NT2/D1 (cell line): ENCODE data around the gene NSD1.

ENCODE experiments used
- DNase-seq: peaks from one replicate; pipeline ENCODE4 v3.0.0-alpha.2; 2011; ENCODE audit warnings: low read depth, low spot score
- H3K27me3 ChIP-seq: 2 replicates; pipeline ENCODE4 v1.6.0; 2011; ENCODE audit warnings: mild to moderate bottlenecking; ENCODE audit not compliant: insufficient read length, insufficient read depth
- H3K36me3 ChIP-seq: 2 replicates; pipeline ENCODE4 v1.6.1; 2011; ENCODE audit warnings: mild to moderate bottlenecking, low read length, mixed read lengths; ENCODE audit not compliant: insufficient read depth, insufficient read length
- H3K4me1 ChIP-seq: 2 replicates; pipeline ENCODE4 v1.5.1; 2011; ENCODE audit not compliant: insufficient read depth, insufficient read length
- H3K4me3 ChIP-seq: 2 replicates; pipeline ENCODE4 v1.5.1; 2011; ENCODE audit warnings: low read depth; ENCODE audit not compliant: insufficient read length
- H3K9ac ChIP-seq: 2 replicates; pipeline ENCODE4 v1.6.0; 2011; ENCODE audit warnings: low read depth; ENCODE audit not compliant: insufficient read length
- H3K9me3 ChIP-seq: 2 replicates; pipeline ENCODE4 v1.5.1; 2011; ENCODE audit warnings: mild to moderate bottlenecking, low read length; ENCODE audit not compliant: insufficient read depth
- SUZ12 ChIP-seq: IDR thresholded peaks from 2 replicates; pipeline ENCODE4 v1.6.1; 2011; ENCODE audit not compliant: insufficient read length, insufficient read depth; ENCODE audit errors: extremely low read depth
- YY1 ChIP-seq: IDR thresholded peaks from 2 replicates; pipeline ENCODE4 v1.6.1; 2011; ENCODE audit not compliant: insufficient read length, insufficient read depth
- ZNF274 ChIP-seq: IDR thresholded peaks from 2 replicates; pipeline ENCODE4 v1.6.1; 2011; ENCODE audit warnings: mild to moderate bottlenecking, low read depth, low read length

The NSD1 gene

DNA sequence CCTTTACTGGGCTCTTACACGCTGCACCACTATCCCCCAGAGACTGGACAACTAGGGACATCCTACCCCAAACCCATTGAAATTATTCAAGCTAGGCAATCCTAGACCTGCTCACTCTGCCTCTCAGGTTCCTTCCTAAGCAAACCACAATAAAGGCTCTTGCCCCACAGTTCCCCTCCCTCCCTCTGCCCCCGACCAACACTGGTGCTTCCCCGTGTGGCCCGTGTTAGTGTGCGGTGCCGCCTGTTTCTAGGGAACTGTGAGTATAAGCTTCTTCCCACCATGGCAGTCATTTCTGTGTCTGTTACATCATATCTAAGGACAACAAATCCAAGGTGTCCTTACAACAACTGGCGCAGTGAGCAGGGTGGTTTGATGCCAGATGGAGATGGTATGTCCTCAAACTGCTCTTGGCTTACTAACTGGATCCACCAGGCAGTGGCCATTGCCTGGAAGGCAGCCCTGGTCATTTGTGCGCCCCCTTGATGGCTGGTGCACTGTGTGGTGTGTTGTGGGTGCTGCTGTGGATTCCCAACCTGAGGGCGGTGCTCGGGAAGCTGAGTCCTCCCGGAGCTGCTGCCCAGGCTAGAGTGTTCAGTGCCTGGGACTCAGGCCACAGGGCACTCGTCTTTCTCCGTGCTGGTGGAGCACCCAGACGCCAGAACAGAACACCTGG lies 186.5 kb downstream of the NSD1 start:
- no peak overlapping the region for H3K4me3 ChIP-seq
- TF ChIP-seq SUZ12: no peak
- no peak for TF ChIP-seq ZNF274
- TF ChIP-seq YY1: no peak
- H3K9me3 ChIP-seq: peaks cover 4% of the 10 kb centered on the region; the same call in 1 of the 2 replicates
- H3K27me3 ChIP-seq: no peaks in the 10 kb centered on the region
- no peak overlapping the region for H3K9ac ChIP-seq
- H3K4me1 ChIP-seq: no peaks in the 10 kb centered on the region
- H3K36me3 ChIP-seq: peaks cover 16% of the 10 kb centered on the region
- no peak for DNase-seq

DNA sequence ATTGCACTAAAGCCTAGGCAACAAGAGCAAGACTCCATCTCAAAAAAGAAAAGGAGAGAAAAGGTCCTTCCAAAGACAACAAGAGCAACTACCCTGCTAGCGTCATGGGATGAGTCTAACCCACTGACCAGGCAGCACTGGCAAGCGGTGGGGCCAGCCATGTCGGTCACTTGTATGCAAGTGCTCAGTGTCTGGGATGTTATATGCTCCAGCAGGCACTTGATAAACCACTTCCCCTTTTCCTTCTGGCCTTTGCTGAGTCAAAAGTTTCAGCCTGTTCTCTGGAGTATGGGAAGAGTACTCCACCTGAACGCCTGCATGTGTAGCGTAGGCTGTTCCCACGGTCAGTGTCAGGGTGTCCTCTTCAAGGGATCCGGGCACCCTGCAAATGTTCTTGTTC lies 187.3 kb downstream of the NSD1 start:
- H3K27me3 ChIP-seq: no peaks in the 10 kb centered on the region
- peaks cover 16% of the 10 kb centered on the region for H3K36me3 ChIP-seq
- TF ChIP-seq SUZ12 (no peak), YY1 (no peak), ZNF274 (no peak)
- no peaks in the 10 kb centered on the region for H3K4me1 ChIP-seq
- H3K9ac ChIP-seq: no peak overlapping the region
- H3K4me3 ChIP-seq: no peak overlapping the region
- no peak for DNase-seq
- peaks cover 4% of the 10 kb centered on the region; the same call in 1 of the 2 replicates for H3K9me3 ChIP-seq

DNA sequence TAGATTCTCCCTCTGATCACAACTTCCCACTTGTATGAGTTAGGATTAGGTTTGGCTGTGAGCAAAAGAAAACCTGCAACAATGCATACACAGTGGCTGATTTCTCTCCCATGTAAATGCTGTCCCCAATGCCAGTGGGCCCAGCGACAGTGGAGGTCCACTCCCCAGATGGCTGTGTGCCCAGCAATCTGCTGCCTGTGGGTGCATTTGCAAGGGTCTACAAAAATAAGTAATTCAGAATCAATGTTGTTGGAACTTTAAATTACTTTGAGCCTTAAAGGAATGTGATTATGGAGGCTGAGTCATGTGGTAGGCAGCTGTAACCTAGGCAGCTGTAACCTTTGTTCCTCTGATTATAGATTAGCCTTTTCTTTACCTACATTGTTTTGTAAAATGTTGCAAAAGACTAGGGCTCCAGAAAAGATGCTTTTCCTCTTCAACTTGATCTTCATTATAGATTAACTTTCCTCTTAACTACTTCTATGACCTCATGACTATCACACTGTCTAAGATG lies 192.4 kb downstream of the NSD1 start:
- peaks cover 25% of the 10 kb centered on the region for H3K36me3 ChIP-seq
- H3K9me3 ChIP-seq: no peaks in the 10 kb centered on the region
- no peak overlapping the region for H3K9ac ChIP-seq
- DNase-seq: no peak
- H3K4me3 ChIP-seq: no peak overlapping the region
- no peaks in the 10 kb centered on the region for H3K27me3 ChIP-seq
- H3K4me1 ChIP-seq: no peaks in the 10 kb centered on the region
- TF ChIP-seq SUZ12: no peak
- TF ChIP-seq YY1: no peak
- no peak for TF ChIP-seq ZNF274

DNA sequence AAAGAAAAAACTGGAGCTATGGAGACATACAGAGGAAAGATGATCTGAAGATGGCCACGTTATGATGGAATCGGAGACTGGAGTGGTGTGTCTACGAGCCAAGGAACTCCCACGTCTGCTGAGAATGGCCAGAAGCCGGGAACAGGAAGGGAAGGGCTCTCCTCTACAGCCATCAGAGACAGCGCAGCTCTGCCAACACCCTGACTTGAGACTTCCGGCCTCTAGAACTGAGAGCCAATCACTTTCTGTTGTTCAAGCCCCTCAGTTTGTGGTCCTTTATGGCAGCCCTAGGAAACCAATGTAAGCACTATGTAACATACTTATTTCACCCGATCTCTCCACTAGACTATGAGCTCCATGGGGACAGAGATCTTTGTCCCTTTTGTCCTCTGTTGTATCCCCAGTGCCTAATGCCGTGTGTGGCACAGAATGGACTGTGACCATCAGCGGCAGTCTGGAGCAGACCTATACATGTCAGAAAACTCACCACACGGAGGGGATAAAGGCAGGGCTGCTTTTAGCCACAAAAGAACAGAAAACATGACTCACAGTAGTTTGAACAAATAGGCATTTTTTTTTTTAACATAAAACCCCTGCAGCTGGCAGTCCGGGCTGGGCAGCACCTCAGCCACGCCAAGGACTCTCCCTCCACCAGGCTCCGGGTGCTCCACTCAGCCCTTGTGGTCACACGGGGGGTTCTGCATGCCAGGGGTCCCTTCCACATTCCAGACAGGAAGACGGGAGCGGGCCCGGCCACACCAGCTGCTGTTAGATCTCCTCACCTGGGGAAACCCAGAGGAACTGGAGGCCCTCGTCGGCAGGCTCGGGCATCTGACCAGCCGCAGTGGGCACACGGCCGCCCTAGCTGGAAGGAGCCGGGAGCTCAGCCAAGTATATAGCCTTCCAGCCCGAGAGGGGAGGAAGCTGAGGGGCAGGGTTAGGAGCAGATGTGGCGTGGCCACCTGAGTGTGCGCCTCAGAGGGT lies 194.3 kb downstream of the NSD1 start:
- Histone ChIP-seq H3K9ac (no peak overlapping the region), H3K4me3 (no peak overlapping the region), H3K9me3 (no peaks in the 10 kb centered on the region), H3K4me1 (no peaks in the 10 kb centered on the region), H3K36me3 (peaks cover 42% of the 10 kb centered on the region), H3K27me3 (no peaks in the 10 kb centered on the region)
- no peak for TF ChIP-seq YY1
- no peak for TF ChIP-seq ZNF274
- DNase-seq: no peak

DNA sequence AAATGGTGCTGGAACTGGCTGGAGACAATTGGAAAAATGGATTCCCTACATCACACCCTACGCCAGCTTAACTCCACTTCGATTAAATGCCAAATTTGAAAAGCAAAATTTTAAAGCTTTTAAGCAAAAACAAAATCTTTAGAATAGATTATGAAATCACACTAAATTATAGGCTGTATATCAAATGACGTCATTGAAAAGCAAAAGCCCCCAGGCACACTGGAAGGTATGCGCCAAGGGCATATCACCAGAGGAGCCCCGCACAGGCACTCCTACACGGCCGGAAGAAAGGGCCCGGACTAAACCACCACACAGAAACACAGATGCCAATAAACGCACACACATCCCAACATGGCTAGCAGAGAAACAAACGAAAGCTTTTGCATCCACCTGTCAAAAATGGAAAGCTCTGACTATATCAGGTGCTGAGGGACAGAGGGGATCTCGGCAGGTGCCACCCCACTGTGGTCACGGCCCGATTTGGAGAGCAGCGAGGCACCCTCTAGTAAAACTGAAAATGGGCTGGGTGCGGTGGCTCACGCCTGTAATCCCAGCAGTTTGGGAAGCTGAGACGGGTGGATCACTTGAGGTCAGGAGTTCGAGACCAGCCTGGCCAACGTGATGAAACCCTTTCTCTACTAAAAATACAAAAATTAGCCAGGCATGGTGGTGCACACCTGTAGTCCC lies 195.1 kb downstream of the NSD1 start:
- H3K4me1 ChIP-seq: no peaks in the 10 kb centered on the region
- peaks cover 50% of the 10 kb centered on the region for H3K36me3 ChIP-seq

DNA sequence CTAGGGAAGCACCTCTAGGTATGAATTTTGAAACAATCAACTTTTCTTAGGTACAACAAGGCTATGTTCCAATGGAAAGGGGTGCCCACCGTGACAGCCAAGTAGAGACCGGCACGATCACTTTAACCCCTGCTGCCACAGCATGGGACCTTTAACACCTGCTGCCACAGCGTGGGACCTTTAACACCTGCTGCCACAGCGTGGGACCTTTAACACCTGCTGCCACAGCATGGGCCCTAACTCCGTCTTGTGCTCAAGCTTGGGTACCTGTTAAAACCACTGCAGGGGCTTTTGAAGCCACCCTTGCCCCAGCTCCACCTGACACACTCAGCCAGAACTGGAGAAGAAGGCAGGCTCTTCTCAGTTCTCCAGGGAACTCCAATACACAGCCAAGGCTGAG lies 196.3 kb downstream of the NSD1 start:
- no peaks in the 10 kb centered on the region for H3K4me1 ChIP-seq
- TF ChIP-seq ZNF274 (no peak), SUZ12 (no peak), YY1 (no peak)
- no peaks in the 10 kb centered on the region for H3K27me3 ChIP-seq
- no peak for DNase-seq
- H3K9ac ChIP-seq: no peak overlapping the region
- no peaks in the 10 kb centered on the region for H3K9me3 ChIP-seq
- no peak overlapping the region for H3K4me3 ChIP-seq
- H3K36me3 ChIP-seq: peaks cover 56% of the 10 kb centered on the region

More for the DNA sequence above, 195.1 kb downstream of the NSD1 start:
- TF ChIP-seq SUZ12: no peak
- TF ChIP-seq YY1: no peak
- TF ChIP-seq ZNF274: no peak
- Histone ChIP-seq H3K9me3 (no peaks in the 10 kb centered on the region), H3K9ac (no peak overlapping the region), H3K4me3 (no peak overlapping the region), H3K27me3 (no peaks in the 10 kb centered on the region)
- DNase-seq: no peak
